Endometrial microvascular endothelial cells (primary cell): ENCODE measurements around the gene ECPAS. TPM values are rescaled to one million over a fixed set of nuclear protein-coding genes. Genes with fewer than 3 reads are reported as not detected.
"Not testable (repeated sequence)": the region's sequence is repeated elsewhere in the genome, so short reads cannot be mapped to it uniquely, and the experiment has no call there.

Experiments used
- in situ Hi-C: cut with HindIII; loops from 2 replicates; pipeline ENCODE4 v1.10.0; 2017; ENCODE audit warnings: low sequenced_read_pairs, low pct_unique_long_range_greater_than_20kb; ENCODE audit errors: inconsistent ontology term
- total RNA-seq: library from RNA; depleted of rRNA; stranded (reverse); fragments of >200 nt; gene quantifications from one replicate; pipeline ENCODE4 v1.2.3, GENCODE V29; 2015; ENCODE audit errors: inconsistent ontology term

Gene ECPAS
- total RNA-seq, 1 donor from 2014 or later, result 58.8 TPM

GRCh38 chr9:111438541-111439235 is 45.5 kb downstream of the ECPAS start:
- in situ Hi-C loops, result no loop called here

DNA sequence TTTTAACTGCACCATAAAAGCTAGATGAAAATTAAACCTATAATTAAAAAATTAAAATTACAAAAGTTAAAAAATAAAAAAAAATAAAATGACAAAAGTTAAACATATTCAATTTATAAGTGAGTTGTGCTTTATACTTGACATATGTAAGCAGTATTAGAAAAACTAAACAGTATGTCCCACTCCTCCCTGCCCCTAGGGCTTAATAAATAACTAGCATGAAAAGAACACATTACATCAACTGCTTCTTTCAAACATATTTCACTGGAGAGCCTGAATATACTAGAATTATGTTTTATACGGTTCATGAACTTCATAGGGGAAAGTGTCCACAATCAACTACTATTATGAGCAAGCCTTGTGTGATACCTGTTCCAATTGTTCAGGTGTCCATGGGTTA is 47.6 kb downstream of the ECPAS start:
- in situ Hi-C loops, result no loop called here

DNA sequence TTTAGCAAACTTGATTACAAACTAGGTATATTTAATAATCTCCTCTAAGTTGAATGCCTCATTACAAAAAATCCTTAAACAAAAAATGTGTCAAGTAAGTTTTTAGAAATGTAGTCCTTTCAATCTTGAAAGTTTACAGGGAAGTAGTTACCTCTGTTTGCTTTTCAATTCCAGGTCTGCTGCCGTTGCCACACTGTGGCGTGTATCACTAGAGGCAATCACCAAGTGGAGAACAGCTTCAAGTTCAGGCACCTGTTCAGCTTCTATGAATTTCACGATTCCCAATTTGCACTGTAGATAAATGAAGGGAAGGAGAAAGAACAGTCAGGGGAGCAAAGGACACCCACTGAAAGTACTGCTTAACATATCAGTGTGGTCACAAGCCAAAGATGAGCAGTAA is 51.1 kb downstream of the ECPAS start:
- in situ Hi-C loops, result no loop called here

DNA sequence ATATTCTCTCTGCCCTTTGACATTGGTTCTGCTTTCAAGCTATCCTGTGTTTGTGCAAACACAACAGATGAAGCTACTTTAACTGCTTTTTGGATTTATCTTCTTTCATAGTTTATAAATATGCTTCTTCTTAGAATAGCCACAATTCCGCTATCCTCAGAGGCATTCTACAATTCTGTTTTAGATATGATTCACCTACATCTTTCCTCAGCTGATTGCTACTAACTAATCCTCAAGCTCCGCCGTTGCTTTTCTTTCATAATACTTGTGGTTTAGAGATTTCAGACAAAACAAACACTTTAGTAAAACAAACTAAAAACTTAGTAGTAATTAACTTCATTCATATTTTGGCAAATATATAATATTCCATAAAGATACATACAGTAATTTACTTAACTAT is 52.5 kb downstream of the ECPAS start:
- in situ Hi-C loops, result no loop called here

DNA sequence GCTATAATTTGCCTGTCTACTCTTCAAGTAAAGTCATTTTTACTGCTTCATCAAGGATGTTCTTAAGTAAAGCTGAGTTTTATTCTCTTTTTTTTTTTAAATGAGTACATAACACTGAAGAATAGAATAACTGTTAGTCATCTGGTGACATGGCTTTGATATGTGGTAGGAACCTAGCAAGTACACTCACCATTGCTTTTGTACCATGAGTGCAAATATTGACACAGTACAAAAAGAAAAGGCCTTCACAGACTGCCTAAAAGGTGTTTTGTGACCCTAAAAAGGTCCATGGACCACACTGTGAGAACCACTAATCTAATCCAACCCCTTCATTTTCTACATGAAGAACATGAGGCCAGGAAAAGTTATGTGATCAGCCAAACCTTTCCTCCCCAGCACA is 55.0 kb downstream of the ECPAS start:
- in situ Hi-C loops, result no loop called here

- in situ Hi-C loops, result no loop called here
These were observed 57.0 kb downstream of the ECPAS start for GRCh38 chr9:111427186-111427585.

- in situ Hi-C loops, result no loop called here
These were observed 60.8 kb downstream of the ECPAS start for GRCh38 chr9:111423389-111423788.

DNA sequence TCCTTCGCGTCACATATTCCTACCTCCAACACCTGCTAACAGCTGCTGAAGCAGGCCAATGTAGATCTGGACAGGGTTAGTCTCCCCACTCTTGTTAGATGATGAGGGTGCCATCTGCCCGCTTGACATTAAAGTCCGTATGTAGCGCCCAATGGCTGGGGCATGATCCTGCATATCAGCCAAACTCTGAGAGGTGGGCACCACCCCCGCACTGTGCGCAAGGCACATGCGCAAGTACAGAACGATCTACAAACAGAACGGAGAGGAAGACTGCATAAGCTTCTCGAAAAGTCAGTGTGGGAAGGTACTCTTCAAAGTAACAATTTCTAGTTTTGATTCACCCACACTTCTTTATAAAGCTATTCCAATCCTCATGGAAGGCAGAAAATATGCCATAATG is 69.8 kb downstream of the ECPAS start:
- in situ Hi-C loops, result no loop called here

- in situ Hi-C loops, result no loop called here
These were observed 70.2 kb downstream of the ECPAS start for GRCh38 chr9:111413996-111414395.

DNA sequence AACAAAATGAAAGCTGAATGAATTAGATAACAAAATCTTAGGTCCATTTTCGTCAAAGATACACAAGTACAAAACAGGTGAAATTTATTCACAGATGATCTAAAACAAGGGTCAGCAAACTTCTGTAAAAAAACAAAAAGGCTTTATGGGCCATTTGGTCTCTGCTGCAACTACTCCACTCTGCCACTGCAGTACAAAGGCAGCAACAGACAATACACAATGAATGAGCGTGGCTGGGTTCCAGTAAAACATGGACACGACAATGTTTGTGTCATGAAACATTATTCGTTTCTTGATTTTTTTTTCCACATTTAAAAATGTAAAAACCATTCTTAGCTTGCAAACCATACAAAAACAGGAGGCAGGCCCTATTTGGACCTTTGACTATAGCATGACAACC is 71.9 kb downstream of the ECPAS start:
- in situ Hi-C loops, result no loop called here

DNA sequence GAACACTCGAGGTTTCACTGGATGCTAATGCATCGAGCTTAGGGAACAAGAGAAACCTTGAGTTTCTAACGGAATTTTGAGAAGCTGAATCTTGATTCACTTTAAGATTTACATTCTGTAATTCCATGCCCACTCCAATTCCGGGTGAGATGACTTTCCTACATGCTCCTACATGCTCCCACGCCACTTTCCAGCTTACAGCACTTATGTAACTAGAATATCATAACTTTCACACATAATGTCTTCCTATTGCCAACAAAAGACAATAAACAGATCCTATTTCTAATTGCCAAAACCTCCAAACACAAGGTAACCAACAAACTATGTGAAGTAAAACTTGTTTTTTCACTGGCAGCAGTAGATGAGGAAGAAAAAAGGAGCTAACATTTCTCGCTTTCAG is 72.9 kb downstream of the ECPAS start:
- in situ Hi-C loops, result no loop called here

- in situ Hi-C loops, result no loop called here
These were observed 76.4 kb downstream of the ECPAS start for GRCh38 chr9:111407813-111408212.

- in situ Hi-C loops, result no loop called here
These were observed 78.5 kb downstream of the ECPAS start for GRCh38 chr9:111405701-111406100.

GRCh38 chr9:111401486-111401885 is 82.7 kb downstream of the ECPAS start:
- in situ Hi-C loops, result not testable (repeated sequence)

- in situ Hi-C loops, result no loop called here
These were observed 83.7 kb downstream of the ECPAS start for GRCh38 chr9:111400564-111400898.

DNA sequence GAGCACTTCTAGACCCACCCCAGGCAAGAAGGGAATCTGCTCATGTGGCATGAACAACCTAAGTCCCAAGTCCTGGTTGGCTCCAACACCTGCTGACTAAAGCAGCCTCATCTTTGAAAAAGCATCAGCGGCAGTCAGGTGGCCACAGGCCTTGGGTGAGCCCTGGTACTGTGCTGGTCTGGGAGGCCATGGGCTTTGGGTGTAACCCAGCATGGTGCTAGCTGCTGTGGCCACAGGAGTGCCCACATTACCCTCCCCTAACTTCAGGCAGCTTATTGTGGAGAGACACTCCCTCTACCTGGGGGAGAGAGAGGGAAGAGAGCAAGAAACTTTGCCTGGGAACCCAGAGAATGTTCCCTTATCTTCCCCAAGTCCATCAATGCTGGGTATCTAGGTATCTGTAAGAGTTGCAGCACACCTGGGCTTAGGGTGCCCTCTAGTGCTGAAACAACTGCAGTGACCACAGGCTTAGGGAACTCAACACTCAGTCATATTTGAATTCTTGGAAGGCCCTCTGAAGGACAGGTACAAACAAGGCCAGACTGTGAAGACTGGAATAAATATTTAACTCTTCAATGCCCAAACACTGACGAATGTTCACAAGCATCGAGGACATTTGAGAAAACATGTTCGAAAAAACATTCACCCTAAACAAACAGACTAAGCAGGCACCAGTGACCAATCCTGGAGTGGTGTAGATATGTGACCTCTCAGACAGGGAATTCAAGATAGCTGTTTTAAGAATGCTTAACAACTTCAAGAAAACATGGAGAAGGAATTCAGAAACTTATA is 84.2 kb downstream of the ECPAS start:
- in situ Hi-C loops, result no loop called here

DNA sequence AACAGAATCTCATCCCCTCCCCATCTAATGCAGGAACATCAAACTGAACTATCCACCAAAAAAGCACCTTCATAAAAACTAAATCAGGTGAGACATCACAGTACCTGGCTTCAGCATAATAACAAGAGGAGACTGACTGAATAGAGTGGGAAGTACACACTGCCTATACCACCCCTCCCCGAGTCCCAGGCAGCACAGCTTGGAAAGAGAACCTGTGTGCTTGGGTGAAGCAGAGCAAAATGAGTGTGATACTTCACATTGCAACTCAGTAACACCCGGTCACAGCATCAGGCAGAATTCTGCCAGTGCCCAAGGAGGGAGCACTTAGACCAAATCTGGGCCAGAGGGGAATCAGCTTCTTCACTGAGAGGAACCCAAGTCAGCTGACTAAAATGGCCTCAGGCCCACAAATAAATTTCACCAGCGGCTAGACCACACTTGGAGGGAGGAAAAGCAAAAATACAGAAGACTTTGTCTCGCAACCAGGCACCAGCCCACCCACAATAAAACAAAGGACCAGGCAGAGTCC is 84.9 kb downstream of the ECPAS start:
- in situ Hi-C loops, result no loop called here

GRCh38 chr9:111393971-111394370 is 90.2 kb downstream of the ECPAS start:
- in situ Hi-C loops, result no loop called here

- in situ Hi-C loops, result no loop called here
These were observed 94.8 kb downstream of the ECPAS start for GRCh38 chr9:111389406-111389805.

GRCh38 chr9:111386386-111386785 is 97.8 kb downstream of the ECPAS start:
- in situ Hi-C loops, result no loop called here
